Keratinocyte (primary cell): ENCODE data around the gene KCTD13. TPM values are rescaled to one million over a fixed set of nuclear protein-coding genes. Genes with fewer than 3 reads are reported as not detected.
A peak's percentile ranks its signal among the peaks of the same experiment; 100 is the strongest.

Source experiments
- DNase-seq: peaks from one replicate; pipeline ENCODE4 v3.0.0-alpha.2; 2011; ENCODE audit warnings: low read depth, missing footprints, low spot score
- FAIRE-seq: peaks from 2 replicates; lab custom pipeline; 2011; peaks lifted over from hg19 to GRCh38; lab: Jason Lieb, UNC
- H2AFZ ChIP-seq: 2 replicates; pipeline ENCODE4 v1.6.0; 2012; ENCODE audit warnings: low read length, control low read depth, inconsistent platforms; ENCODE audit not compliant: control insufficient read depth
- H3K27ac ChIP-seq: 2 replicates; pipeline ENCODE4 v1.5.1; 2011; ENCODE audit warnings: low read length; ENCODE audit not compliant: control insufficient read depth, insufficient read depth
- H3K27me3 ChIP-seq: 3 replicates; pipeline ENCODE4 v1.6.0; 2011; ENCODE audit warnings: low read length; ENCODE audit not compliant: control insufficient read depth, insufficient read depth; ENCODE audit errors: extremely low read depth
- H3K36me3 ChIP-seq, 2 experiments: 2 replicates in 1 of 2; 3 replicates in 1 of 2; pipeline ENCODE4 v1.5.1; 2011; ENCODE audit warnings: low read length in 2 of 2, mild to moderate bottlenecking in 1 of 2; ENCODE audit not compliant: control insufficient read depth in 2 of 2, insufficient read depth in 2 of 2; ENCODE audit errors: extremely low read depth in 1 of 2
- H3K4me1 ChIP-seq: 3 replicates; pipeline ENCODE4 v1.5.1; 2011; ENCODE audit warnings: low read length; ENCODE audit not compliant: control insufficient read depth, insufficient read depth; ENCODE audit errors: extremely low read depth
- H3K4me2 ChIP-seq: 3 replicates; pipeline ENCODE4 v1.6.0; 2011; ENCODE audit warnings: low read depth, low read length; ENCODE audit not compliant: control insufficient read depth, insufficient read depth; ENCODE audit errors: extremely low read depth
- H3K4me3 ChIP-seq, 3 experiments: fragments of 200-600 bp in 1 of 3; sonication (generic) in 1 of 3; 2 replicates in 2 of 3; 3 replicates in 1 of 3; pipeline ENCODE4 v1.5.1; 2011 to 2016; ENCODE audit warnings: low read length in 3 of 3, mild to moderate bottlenecking in 3 of 3, control low read depth in 2 of 3, inconsistent platforms in 1 of 3, low read depth in 1 of 3, mixed read lengths in 1 of 3, mixed run types in 1 of 3, moderate library complexity in 1 of 3; ENCODE audit not compliant: control insufficient read depth in 2 of 3, insufficient read depth in 2 of 3; ENCODE audit errors: extremely low read depth in 1 of 3
- H3K79me2 ChIP-seq: 2 replicates; pipeline ENCODE4 v1.6.0; 2012; ENCODE audit warnings: low read length; ENCODE audit not compliant: control insufficient read depth, insufficient read depth
- H3K9ac ChIP-seq: 3 replicates; pipeline ENCODE4 v1.6.0; 2011; ENCODE audit warnings: low read length; ENCODE audit not compliant: control insufficient read depth, insufficient read depth; ENCODE audit errors: extremely low read depth
- H3K9me1 ChIP-seq: 3 replicates; pipeline ENCODE4 v1.6.0; 2011; ENCODE audit warnings: low read length; ENCODE audit not compliant: control insufficient read depth, insufficient read depth; ENCODE audit errors: extremely low read depth
- H3K9me3 ChIP-seq: 2 replicates; pipeline ENCODE4 v1.5.1; 2012; ENCODE audit warnings: low read depth, low read length; ENCODE audit not compliant: control insufficient read depth
- H4K20me1 ChIP-seq: 3 replicates; pipeline ENCODE4 v1.6.0; 2011; ENCODE audit warnings: low read length; ENCODE audit not compliant: control insufficient read depth, insufficient read depth; ENCODE audit errors: extremely low read depth
- EZH2 ChIP-seq: IDR thresholded peaks from one replicate; pipeline ENCODE4 v1.6.1; 2012; ENCODE audit warnings: inconsistent platforms, mild to moderate bottlenecking, low read length, moderate library complexity
- dilution Hi-C: fragments of 300-500 bp; cut with MboI; formaldehyde crosslinking; loops from one replicate; pipeline ENCODE4 v1.7.0; 2020; ENCODE audit warnings: low sequenced_read_pairs; ENCODE audit not compliant: extremely low pct_ligation_motif_present
- polyA plus RNA-seq, 5 experiments: library from polyadenylated mRNA; depleted of rRNA in 3 of 5; stranded (reverse) in 3 of 5; stranded (forward) in 1 of 5; unstranded in 1 of 5; fragments of >200 nt; gene quantifications; 1 replicate in 1 of 5; 2 replicates in 3 of 5; 3 replicates in 1 of 5; pipeline versions ENCODE4 v1.2.1 to v1.2.3, GENCODE V29; 2011 to 2012; ENCODE audit warnings: missing spikeins in 2 of 5, low read depth in 1 of 5, low replicate concordance in 1 of 5
- TF ChIP-seq, protein P1 (sequence below), 3 experiments: IDR thresholded peaks in 1 of 3; conservative IDR thresholded peaks in 1 of 3; optimal IDR thresholded peaks in 1 of 3; 2 replicates in 2 of 3; 3 replicates in 1 of 3; pipeline versions ENCODE3 to v1.5.1; 2011; ENCODE audit warnings: low read length in 3 of 3, mild to moderate bottlenecking in 3 of 3, moderate library complexity in 2 of 3, control low read depth in 1 of 3, inconsistent platforms in 1 of 3; ENCODE audit not compliant: insufficient read depth in 2 of 3; ENCODE audit errors: extremely low read depth in 1 of 3

The KCTD13 gene
- polyA plus RNA-seq, 1 donor (not counting 4 experiments of a cell fraction or from before 2014, with no cell fraction given), result 9.2 TPM

- H3K9me3 ChIP-seq, result no peaks in the 10 kb centered on the region
- peaks cover 14% of the 10 kb centered on the region for H3K4me1 ChIP-seq
- peaks cover 8 to 11% of the 10 kb centered on the region in 2 experiments for H3K36me3 ChIP-seq
- H4K20me1 ChIP-seq, result peaks cover 4% of the 10 kb centered on the region
- peak overlapping the region; percentile 80 for H3K9ac ChIP-seq
- peak overlapping the region; percentile 13 for H3K27ac ChIP-seq
- peaks cover 23% of the 10 kb centered on the region for H3K79me2 ChIP-seq
- H3K4me3 ChIP-seq, result peak overlapping the region; percentile 81 to 99 (median 86)
- no peak for FAIRE-seq
- peak overlapping the region; percentile 64 for H2AFZ ChIP-seq
- H3K27me3 ChIP-seq, result no peaks in the 10 kb centered on the region
- H3K4me2 ChIP-seq, result peak overlapping the region; percentile 98
- no peaks in the 10 kb centered on the region for H3K9me1 ChIP-seq
- dilution Hi-C loops, result no loop called here
- DNase-seq, result no peak
- TF ChIP-seq, protein P1, sequence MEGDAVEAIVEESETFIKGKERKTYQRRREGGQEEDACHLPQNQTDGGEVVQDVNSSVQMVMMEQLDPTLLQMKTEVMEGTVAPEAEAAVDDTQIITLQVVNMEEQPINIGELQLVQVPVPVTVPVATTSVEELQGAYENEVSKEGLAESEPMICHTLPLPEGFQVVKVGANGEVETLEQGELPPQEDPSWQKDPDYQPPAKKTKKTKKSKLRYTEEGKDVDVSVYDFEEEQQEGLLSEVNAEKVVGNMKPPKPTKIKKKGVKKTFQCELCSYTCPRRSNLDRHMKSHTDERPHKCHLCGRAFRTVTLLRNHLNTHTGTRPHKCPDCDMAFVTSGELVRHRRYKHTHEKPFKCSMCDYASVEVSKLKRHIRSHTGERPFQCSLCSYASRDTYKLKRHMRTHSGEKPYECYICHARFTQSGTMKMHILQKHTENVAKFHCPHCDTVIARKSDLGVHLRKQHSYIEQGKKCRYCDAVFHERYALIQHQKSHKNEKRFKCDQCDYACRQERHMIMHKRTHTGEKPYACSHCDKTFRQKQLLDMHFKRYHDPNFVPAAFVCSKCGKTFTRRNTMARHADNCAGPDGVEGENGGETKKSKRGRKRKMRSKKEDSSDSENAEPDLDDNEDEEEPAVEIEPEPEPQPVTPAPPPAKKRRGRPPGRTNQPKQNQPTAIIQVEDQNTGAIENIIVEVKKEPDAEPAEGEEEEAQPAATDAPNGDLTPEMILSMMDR (optimal IDR thresholded peaks at IDR 0.05 in 1 of 3, IDR thresholded peaks at IDR 0.05 in 1 of 3, conservative IDR thresholded peaks at IDR 0.05 in 1 of 3; ENCODE audit: extremely low read depth in 1 of 3, insufficient read depth in 2 of 3, low read length in 3 of 3), result no peak
- no peak for TF ChIP-seq EZH2
Observed at GRCh38 chr16:29925105-29925756, 795 bp downstream of the KCTD13 start.

DNA sequence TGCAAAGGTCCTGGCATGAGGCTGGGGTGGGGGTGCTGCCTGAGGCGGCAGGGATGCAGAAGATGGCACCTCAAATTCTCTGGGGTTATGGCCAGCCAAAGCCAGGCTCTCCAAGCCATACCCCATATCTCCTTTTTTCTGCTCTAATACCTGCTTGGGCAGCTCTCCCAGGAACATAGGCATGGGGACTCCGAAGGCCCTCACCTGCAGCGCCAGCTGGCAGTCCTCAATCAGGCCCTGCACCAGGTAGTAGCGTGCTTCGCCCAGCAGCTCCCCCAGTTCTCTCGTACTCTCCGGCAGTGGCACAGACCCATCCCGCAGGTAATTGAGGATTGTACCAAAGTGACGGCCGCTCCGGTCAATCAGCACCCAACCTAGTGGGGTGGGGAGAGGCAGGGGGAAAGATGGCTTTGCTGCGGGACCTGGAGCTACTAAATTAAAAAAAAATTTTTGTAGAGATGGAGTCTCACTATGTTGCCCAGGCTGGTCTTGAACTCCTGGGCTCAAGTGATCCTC is 3.0 kb downstream of the KCTD13 start:
- Histone ChIP-seq H3K9me3 (no peaks in the 10 kb centered on the region), H3K27ac (no peak overlapping the region), H3K79me2 (peaks cover 23% of the 10 kb centered on the region), H3K4me2 (no peak overlapping the region), H3K9ac (no peak overlapping the region), H4K20me1 (peaks cover 4% of the 10 kb centered on the region), H2AFZ (no peak overlapping the region), H3K4me3 (no peak overlapping the region), H3K36me3 (peaks cover 8 to 14% of the 10 kb centered on the region in 2 experiments), H3K4me1 (peaks cover 14% of the 10 kb centered on the region), H3K27me3 (no peaks in the 10 kb centered on the region), H3K9me1 (no peaks in the 10 kb centered on the region)
- TF ChIP-seq, protein P1 (optimal IDR thresholded peaks at IDR 0.05 in 1 of 3, IDR thresholded peaks at IDR 0.05 in 1 of 3, conservative IDR thresholded peaks at IDR 0.05 in 1 of 3; ENCODE audit: extremely low read depth in 1 of 3, insufficient read depth in 2 of 3, low read length in 3 of 3), result no peak
- TF ChIP-seq EZH2, result no peak
- DNase-seq, result no peak
- dilution Hi-C loops, result no loop called here
- FAIRE-seq, result no peak
